Trophoblast cell (in vitro differentiated cells and primary cell): ENCODE measurements around the gene CASP5.
"Not testable (repeated sequence)": the region's sequence is repeated elsewhere in the genome, so short reads cannot be mapped to it uniquely, and the experiment has no call there.

ENCODE experiments used
- DNase-seq, 2 donors: peaks; one replicate each; pipeline ENCODE4 v3.0.0-alpha.2; 2016
- H2AFZ ChIP-seq: 2 replicates; pipeline ENCODE4 v1.6.1; 2013; ENCODE audit warnings: low read length, moderate library complexity, mild to moderate bottlenecking; ENCODE audit not compliant: insufficient read depth, poor library complexity
- H2AK5ac ChIP-seq: 2 replicates; pipeline ENCODE4 v1.6.1; 2013; ENCODE audit warnings: mild to moderate bottlenecking, low read length
- H2BK120ac ChIP-seq: 2 replicates; pipeline ENCODE4 v1.6.1; 2013; ENCODE audit warnings: low read length, mild to moderate bottlenecking, moderate library complexity; ENCODE audit not compliant: insufficient read depth, poor library complexity
- H2BK12ac ChIP-seq: 2 replicates; pipeline ENCODE4 v1.6.1; 2013; ENCODE audit warnings: mild to moderate bottlenecking, low read length, moderate library complexity
- H2BK5ac ChIP-seq: 2 replicates; pipeline ENCODE4 v1.6.1; 2013; ENCODE audit warnings: low read length, low read depth, moderate library complexity, mild to moderate bottlenecking; ENCODE audit not compliant: poor library complexity
- H3K14ac ChIP-seq: 2 replicates; pipeline ENCODE4 v1.6.1; 2013; ENCODE audit warnings: mild to moderate bottlenecking, low read length
- H3K18ac ChIP-seq: 2 replicates; pipeline ENCODE4 v1.6.1; 2013; ENCODE audit warnings: mild to moderate bottlenecking, low read length
- H3K23ac ChIP-seq: 2 replicates; pipeline ENCODE4 v1.6.1; 2013; ENCODE audit warnings: low read length
- H3K27ac ChIP-seq: 2 replicates; pipeline ENCODE4 v1.5.1; 2013; ENCODE audit warnings: low read depth, mild to moderate bottlenecking, inconsistent platforms, low read length, moderate library complexity
- H3K27me3 ChIP-seq: 2 replicates; pipeline ENCODE4 v1.6.1; 2013; ENCODE audit warnings: inconsistent platforms, mild to moderate bottlenecking, low read length, moderate library complexity; ENCODE audit not compliant: insufficient read depth
- H3K36me3 ChIP-seq, 2 experiments: 1 replicate in 1 of 2; 2 replicates in 1 of 2; pipeline ENCODE4 v1.6.1; 2013; ENCODE audit warnings: low read length in 2 of 2, mild to moderate bottlenecking in 2 of 2, moderate library complexity in 1 of 2; ENCODE audit not compliant: insufficient read depth in 2 of 2, control insufficient read depth in 1 of 2
- H3K4ac ChIP-seq: 2 replicates; pipeline ENCODE4 v1.6.1; 2013; ENCODE audit warnings: low read depth, mild to moderate bottlenecking, low read length, moderate library complexity
- H3K4me1 ChIP-seq, 2 experiments: 1 replicate in 1 of 2; 2 replicates in 1 of 2; pipeline ENCODE4 v1.6.1; 2013; ENCODE audit warnings: low read length in 2 of 2, mild to moderate bottlenecking in 2 of 2, moderate library complexity in 1 of 2; ENCODE audit not compliant: insufficient read depth in 2 of 2, control insufficient read depth in 1 of 2
- H3K4me2 ChIP-seq: 2 replicates; pipeline ENCODE4 v1.6.1; 2013; ENCODE audit warnings: inconsistent platforms, mild to moderate bottlenecking, low read length, moderate library complexity
- H3K4me3 ChIP-seq: 2 replicates; pipeline ENCODE4 v1.5.1; 2013; ENCODE audit warnings: mild to moderate bottlenecking, low read depth, low read length, inconsistent platforms
- H3K79me1 ChIP-seq: one replicate; pipeline ENCODE4 v1.6.1; 2013; ENCODE audit warnings: low read length
- H3K79me2 ChIP-seq: 2 replicates; pipeline ENCODE4 v1.6.1; 2013; ENCODE audit warnings: low read length, mild to moderate bottlenecking; ENCODE audit not compliant: control insufficient read depth, insufficient read depth, poor library complexity
- H3K9ac ChIP-seq: 2 replicates; pipeline ENCODE4 v1.6.1; 2013; ENCODE audit warnings: mild to moderate bottlenecking, low read length
- H3K9me3 ChIP-seq: 2 replicates; pipeline ENCODE4 v1.6.1; 2013; ENCODE audit warnings: low read depth, mild to moderate bottlenecking, control low read depth, inconsistent platforms, low read length; ENCODE audit not compliant: insufficient read depth
- H4K12ac ChIP-seq: 2 replicates; pipeline ENCODE4 v1.6.1; 2013; ENCODE audit warnings: low read depth, mild to moderate bottlenecking, low read length, moderate library complexity
- H4K8ac ChIP-seq: 2 replicates; pipeline ENCODE4 v1.6.1; 2013; ENCODE audit warnings: low read depth, mild to moderate bottlenecking, low read length, moderate library complexity
- H4K91ac ChIP-seq: one replicate; pipeline ENCODE4 v1.6.1; 2013; ENCODE audit warnings: low read depth, mild to moderate bottlenecking, low read length, moderate library complexity
- WGBS: extraction: QIAGEN DNeasy Blood & Tissue Kit; methylation state at CpG from one replicate; pipeline ENCODE4 v1.1.7; 2013; ENCODE audit warnings: missing lambda C conversion rate; ENCODE audit not compliant: insufficient read length, insufficient coverage; ENCODE audit errors: extremely low coverage; 5-methylcytosine and 5-hydroxymethylcytosine counted together

The CASP5 gene

GRCh38 chr11:105069749-105070148 lies 46.8 kb upstream of the CASP5 start:
- H2AK5ac ChIP-seq, H4K91ac ChIP-seq, H2BK12ac ChIP-seq, H3K79me2 ChIP-seq, H3K4ac ChIP-seq, H3K9ac ChIP-seq, H3K9me3 ChIP-seq, H2BK5ac ChIP-seq, DNase-seq, H3K14ac ChIP-seq, H3K4me3 ChIP-seq, H4K12ac ChIP-seq, H3K4me2 ChIP-seq, H3K36me3 ChIP-seq, H3K4me1 ChIP-seq, H3K27ac ChIP-seq, H2AFZ ChIP-seq, H3K79me1 ChIP-seq, H4K8ac ChIP-seq, H3K27me3 ChIP-seq, H3K23ac ChIP-seq, H2BK120ac ChIP-seq, H3K18ac ChIP-seq: not testable (repeated sequence)
- no CpG with 5 or more reads among the region's 2 CpGs for WGBS

- H3K9me3 ChIP-seq, H2AFZ ChIP-seq, H2BK5ac ChIP-seq, H3K4ac ChIP-seq, H3K4me1 ChIP-seq, H2BK12ac ChIP-seq, H4K12ac ChIP-seq, H4K8ac ChIP-seq, H2AK5ac ChIP-seq, H4K91ac ChIP-seq, H3K9ac ChIP-seq, H3K36me3 ChIP-seq, DNase-seq, H2BK120ac ChIP-seq, H3K4me3 ChIP-seq, H3K14ac ChIP-seq, H3K27me3 ChIP-seq, H3K79me1 ChIP-seq, H3K18ac ChIP-seq, H3K23ac ChIP-seq, H3K79me2 ChIP-seq: not testable (repeated sequence)
- WGBS, result no CpG with 5 or more reads among the region's 9 CpGs
- Histone ChIP-seq H3K27ac (peak overlapping the region; percentile 10), H3K4me2 (peak overlapping the region; percentile 10)
These were observed 40.4 kb upstream of the CASP5 start for GRCh38 chr11:105063245-105063941.

- Histone ChIP-seq H2BK12ac (no peak overlapping the region), H3K9me3 (no peaks in the 10 kb centered on the region), H3K4me2 (no peak overlapping the region), H3K4me3 (no peak overlapping the region), H3K14ac (no peak overlapping the region), H3K36me3 (no peaks in the 10 kb centered on the region), H4K91ac (no peak overlapping the region), H3K79me1 (no peaks in the 10 kb centered on the region), H4K8ac (no peak overlapping the region), H3K4ac (no peak overlapping the region), H3K27ac (no peak overlapping the region), H3K79me2 (no peaks in the 10 kb centered on the region), H2BK120ac (no peak overlapping the region), H3K27me3 (no peaks in the 10 kb centered on the region), H3K23ac (no peak overlapping the region), H2AFZ (no peak overlapping the region), H2AK5ac (no peak overlapping the region), H3K18ac (no peak overlapping the region), H3K9ac (no peak overlapping the region), H2BK5ac (no peak overlapping the region), H4K12ac (no peak overlapping the region), H3K4me1 (no peaks in the 10 kb centered on the region)
- no CpG with 5 or more reads among the region's 4 CpGs for WGBS
- no peak for DNase-seq
These were observed 34.5 kb upstream of the CASP5 start for GRCh38 chr11:105057432-105057831.

GRCh38 chr11:105056446-105056845 lies 33.5 kb upstream of the CASP5 start:
- no peak overlapping the region for H4K12ac ChIP-seq
- no peak overlapping the region for H3K14ac ChIP-seq
- H2AK5ac ChIP-seq, result no peak overlapping the region
- H3K79me2 ChIP-seq, result no peaks in the 10 kb centered on the region
- H3K4me3 ChIP-seq, result no peak overlapping the region
- no peak overlapping the region for H2BK12ac ChIP-seq
- H3K4me2 ChIP-seq, result no peak overlapping the region
- no peak overlapping the region for H2BK120ac ChIP-seq
- H3K9ac ChIP-seq, result no peak overlapping the region
- no peak overlapping the region for H3K18ac ChIP-seq
- no peak overlapping the region for H4K91ac ChIP-seq
- H3K4ac ChIP-seq, result no peak overlapping the region
- H3K27me3 ChIP-seq, result no peaks in the 10 kb centered on the region
- H3K23ac ChIP-seq, result no peak overlapping the region
- H2AFZ ChIP-seq, result no peak overlapping the region
- H2BK5ac ChIP-seq, result no peak overlapping the region
- DNase-seq, result no peak
- no peaks in the 10 kb centered on the region for H3K4me1 ChIP-seq
- H3K36me3 ChIP-seq, result no peaks in the 10 kb centered on the region
- no peaks in the 10 kb centered on the region for H3K9me3 ChIP-seq
- no CpG with 5 or more reads among the region's 1 CpG for WGBS
- no peaks in the 10 kb centered on the region for H3K79me1 ChIP-seq
- no peak overlapping the region for H3K27ac ChIP-seq
- no peak overlapping the region for H4K8ac ChIP-seq
